ENCODE data around the gene SUCLG1.

The SUCLG1 gene

GRCh38 chr2:84459944-84460429 lies 907 bp upstream of the SUCLG1 start:
- Histone ChIP-seq H3K36me3 (replicated peaks) (no peaks in the 10 kb centered on the region), H3K27me3 (replicated peaks) (no peaks in the 10 kb centered on the region), H3K4me3 (ENCODE audit: low read depth, low read length) (peak overlapping the region; percentile 77), H3K27ac (no peak overlapping the region)
- no peak for DNase-seq
- in situ Hi-C loops (cut with HindIII; ENCODE audit: low pct_ligation_motif_present, low sequenced_read_pairs) = no loop called here
- no peak for TF ChIP-seq CTCF (IDR thresholded peaks at IDR 0.05; ENCODE audit: low read depth, low read length, missing control alignments)

DNA sequence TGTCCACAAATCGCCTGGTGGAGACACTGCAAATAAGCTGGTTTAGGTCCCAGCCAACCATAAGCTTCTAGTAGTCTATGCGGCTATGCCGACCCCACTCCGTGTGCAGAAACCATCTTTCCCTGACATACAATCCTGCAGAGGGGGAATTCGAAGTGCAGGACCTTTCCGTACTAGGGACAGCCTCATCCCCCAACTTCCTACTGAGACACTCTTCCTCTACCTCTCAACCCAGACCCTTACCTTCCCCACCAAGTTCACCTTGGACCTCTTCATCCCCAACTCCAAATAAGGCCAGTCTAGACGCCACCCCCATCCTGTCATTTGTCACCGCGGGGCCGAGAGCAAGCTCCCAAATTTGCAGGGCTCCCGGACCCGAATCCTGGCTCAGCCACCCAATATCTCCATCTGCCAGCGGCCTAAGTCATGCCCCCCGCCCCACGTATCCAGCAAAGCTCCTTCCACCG lies 496 bp downstream of the SUCLG1 start:
- no peak for TF ChIP-seq CTCF (IDR thresholded peaks at IDR 0.05; ENCODE audit: low read depth, low read length, missing control alignments)
- Histone ChIP-seq H3K27ac (peak overlapping the region; percentile 97), H3K4me3 (ENCODE audit: low read depth, low read length) (peak overlapping the region; percentile 77), H3K36me3 (replicated peaks) (no peaks in the 10 kb centered on the region), H3K27me3 (replicated peaks) (no peaks in the 10 kb centered on the region)
- in situ Hi-C loops (cut with HindIII; ENCODE audit: low pct_ligation_motif_present, low sequenced_read_pairs) = no loop called here
- DNase-seq = peak; percentile 5

DNA sequence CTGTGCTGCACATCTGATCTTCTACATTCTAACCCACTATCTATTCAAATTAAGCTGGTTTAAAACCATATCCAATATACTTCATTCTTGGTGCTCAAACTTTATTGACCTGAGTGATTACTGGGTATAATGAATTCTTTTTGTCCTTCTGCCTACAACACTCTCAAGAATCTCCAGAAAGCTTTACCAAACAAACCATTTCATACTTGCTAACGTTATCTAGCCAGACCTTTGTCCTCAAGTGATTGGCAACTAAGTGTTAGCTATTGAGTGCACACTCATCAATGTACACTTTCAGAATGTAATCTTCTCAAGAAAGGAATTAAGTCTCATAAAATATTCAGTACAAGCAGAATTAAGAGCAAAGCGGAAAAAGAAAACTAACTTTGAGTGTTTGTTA lies 1.4 kb downstream of the SUCLG1 start:
- no peaks in the 10 kb centered on the region for H3K27me3 ChIP-seq (replicated peaks)
- TF ChIP-seq CTCF (IDR thresholded peaks at IDR 0.05; ENCODE audit: low read depth, low read length, missing control alignments) = no peak
- H3K4me3 ChIP-seq (ENCODE audit: low read depth, low read length) = no peak overlapping the region
- in situ Hi-C loops (cut with HindIII; ENCODE audit: low pct_ligation_motif_present, low sequenced_read_pairs) = no loop called here
- H3K36me3 ChIP-seq (replicated peaks) = no peaks in the 10 kb centered on the region
- no peak overlapping the region for H3K27ac ChIP-seq
- DNase-seq = no peak

DNA sequence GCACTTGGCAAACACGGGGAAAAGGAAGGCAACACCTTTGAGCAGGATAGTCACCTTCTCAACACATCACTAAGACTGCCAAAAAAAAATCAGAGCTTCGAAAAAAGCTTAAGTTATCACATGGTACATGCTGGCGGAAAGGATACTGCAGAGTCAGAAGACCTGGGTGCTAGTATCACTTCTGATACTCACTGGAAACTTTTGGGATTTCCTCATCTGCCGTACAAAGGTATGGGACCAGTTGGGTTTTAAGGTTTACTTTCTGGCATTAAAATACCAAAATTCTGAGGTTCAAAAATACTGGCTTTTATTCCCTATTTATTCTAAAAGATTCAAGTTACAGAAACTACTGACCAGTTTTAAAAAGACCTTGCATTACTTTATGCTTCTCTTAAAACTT lies 2.9 kb downstream of the SUCLG1 start:
- H3K27me3 ChIP-seq (replicated peaks) = no peaks in the 10 kb centered on the region
- no peak for TF ChIP-seq CTCF (IDR thresholded peaks at IDR 0.05; ENCODE audit: low read depth, low read length, missing control alignments)
- no peak for DNase-seq
- in situ Hi-C loops (cut with HindIII; ENCODE audit: low pct_ligation_motif_present, low sequenced_read_pairs) = no loop called here
- H3K36me3 ChIP-seq (replicated peaks) = no peaks in the 10 kb centered on the region
- no peak overlapping the region for H3K27ac ChIP-seq
- no peak overlapping the region for H3K4me3 ChIP-seq (ENCODE audit: low read depth, low read length)

- no peak for DNase-seq
- no peak overlapping the region for H3K4me3 ChIP-seq (ENCODE audit: low read depth, low read length)
- in situ Hi-C loops (cut with HindIII; ENCODE audit: low pct_ligation_motif_present, low sequenced_read_pairs) = no loop called here
Observed at GRCh38 chr2:84454581-84454980, 4.5 kb downstream of the SUCLG1 start.

More at GRCh38 chr2:84454581-84454980, 4.5 kb downstream of the SUCLG1 start:
- no peak for TF ChIP-seq CTCF (IDR thresholded peaks at IDR 0.05; ENCODE audit: low read depth, low read length, missing control alignments)
- H3K36me3 ChIP-seq (replicated peaks) = no peaks in the 10 kb centered on the region
- no peak overlapping the region for H3K27ac ChIP-seq
- H3K27me3 ChIP-seq (replicated peaks) = no peaks in the 10 kb centered on the region

All from brain microvascular endothelial cell (primary cell).